GM18873 (cell line): ENCODE data around the gene PDE9A.
"Not testable (repeated sequence)": the region's sequence is repeated elsewhere in the genome, so short reads cannot be mapped to it uniquely, and the experiment has no call there.

Experiments
- ATAC-seq: cut with Tn5 transposase; IDR thresholded peaks from one replicate; pipeline ENCODE4 v1.9.1; 2021; ENCODE audit warnings: mild to moderate bottlenecking, moderate library complexity, moderate number of reproducible peaks; ENCODE audit not compliant: unreplicated experiment, low FRiP score

Gene PDE9A

DNA sequence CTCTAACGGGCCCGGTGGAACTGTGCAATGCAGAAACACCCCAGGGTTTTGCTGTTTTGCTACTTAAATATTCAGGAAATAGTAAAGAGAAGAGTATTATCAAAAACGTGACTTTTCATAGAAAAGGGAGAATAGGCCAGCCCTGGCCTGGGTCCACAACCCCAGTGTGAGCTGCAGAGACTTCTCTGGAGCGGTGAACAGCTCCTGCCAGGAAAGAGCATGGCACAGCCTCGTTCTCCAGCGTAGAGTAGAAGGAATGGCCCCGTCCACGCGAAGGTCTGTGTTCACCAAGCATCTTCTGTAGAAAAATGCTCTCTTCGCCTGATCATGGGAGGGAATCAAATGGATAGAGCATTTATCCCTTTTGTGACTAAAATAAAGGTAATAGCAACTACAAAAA, 51.4 kb downstream of the PDE9A start:
- ATAC-seq, result no peak

DNA sequence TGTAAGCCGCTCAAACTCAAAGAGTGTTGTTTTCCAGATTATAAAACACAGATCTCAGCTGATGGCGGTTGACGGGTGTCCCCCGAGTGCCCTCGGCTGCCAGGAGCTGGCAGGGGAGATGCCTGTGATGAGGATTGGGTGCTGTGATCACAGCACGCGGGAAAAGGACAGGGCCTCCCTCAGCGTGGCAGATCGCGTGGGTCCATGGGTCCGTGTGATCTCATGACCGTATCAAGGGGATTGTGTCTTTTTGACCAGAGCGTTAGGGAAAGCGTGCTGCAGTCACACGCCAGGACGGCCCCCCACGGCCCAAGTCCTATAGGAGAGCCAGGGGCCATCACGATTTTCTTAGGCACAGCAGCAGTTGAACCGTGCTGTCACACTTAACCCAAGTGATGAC, 51.9 kb downstream of the PDE9A start:
- no peak for ATAC-seq

GRCh38 chr21:42705746-42706374, 52.4 kb downstream of the PDE9A start:
- no peak for ATAC-seq

DNA sequence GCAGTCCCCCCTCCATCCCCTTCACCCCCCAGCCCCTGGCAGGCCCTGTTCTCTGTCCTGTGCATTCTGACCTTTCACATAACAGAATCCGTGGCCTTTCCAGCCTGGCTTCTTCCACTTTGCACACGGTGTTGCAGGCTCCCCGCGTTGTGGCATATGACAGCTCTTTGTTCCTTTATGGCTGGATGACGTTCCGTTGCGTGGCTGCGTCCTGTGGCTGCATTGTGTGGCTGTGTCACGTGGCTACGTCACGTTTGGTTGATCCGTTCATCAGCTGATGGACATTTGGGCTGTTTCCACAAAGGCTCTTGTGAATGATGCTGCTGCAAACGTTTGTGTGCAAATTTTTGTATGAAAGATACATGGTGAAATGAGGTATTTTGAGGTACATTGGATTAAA, 53.3 kb downstream of the PDE9A start:
- ATAC-seq, result no peak

DNA sequence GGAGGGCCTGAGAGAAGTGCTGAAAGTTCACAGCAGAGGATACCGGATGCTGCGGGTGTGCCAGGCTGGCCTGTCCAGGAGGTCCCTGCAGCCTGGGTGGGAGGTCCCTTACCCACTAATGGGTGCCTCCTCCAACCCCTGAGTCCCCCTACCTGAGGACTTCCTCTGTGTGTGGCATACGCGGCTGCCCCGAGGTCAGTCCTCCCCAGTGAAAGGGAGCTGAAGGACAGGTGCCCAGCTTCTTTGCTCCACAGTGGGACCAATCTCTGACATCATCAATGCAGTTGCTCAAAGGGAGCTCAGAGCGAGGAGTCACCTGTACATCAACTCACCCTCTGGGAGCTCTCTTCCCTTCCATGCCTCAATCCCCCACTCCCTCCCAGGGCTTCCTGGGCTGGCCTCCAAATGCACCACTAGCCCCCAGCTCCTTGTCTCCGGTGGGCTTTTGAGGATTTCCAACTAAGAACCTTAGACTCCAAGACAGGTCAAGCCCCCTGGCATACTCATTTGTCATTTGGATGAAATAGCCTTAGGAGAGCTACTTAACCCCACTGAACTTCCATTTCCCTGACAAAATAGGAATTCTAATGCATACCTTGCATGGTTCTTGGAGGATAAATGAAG, 53.9 kb downstream of the PDE9A start:
- no peak for ATAC-seq

GRCh38 chr21:42708107-42708506, 54.7 kb downstream of the PDE9A start:
- no peak for ATAC-seq

GRCh38 chr21:42708916-42709315, 55.5 kb downstream of the PDE9A start:
- not testable (repeated sequence) for ATAC-seq

- no peak for ATAC-seq
Measured at GRCh38 chr21:42711667-42712066, 58.2 kb downstream of the PDE9A start.

- ATAC-seq, result not testable (repeated sequence)
Measured at GRCh38 chr21:42715427-42715826, 62.0 kb downstream of the PDE9A start.

GRCh38 chr21:42716074-42716473, 62.7 kb downstream of the PDE9A start:
- ATAC-seq, result no peak

DNA sequence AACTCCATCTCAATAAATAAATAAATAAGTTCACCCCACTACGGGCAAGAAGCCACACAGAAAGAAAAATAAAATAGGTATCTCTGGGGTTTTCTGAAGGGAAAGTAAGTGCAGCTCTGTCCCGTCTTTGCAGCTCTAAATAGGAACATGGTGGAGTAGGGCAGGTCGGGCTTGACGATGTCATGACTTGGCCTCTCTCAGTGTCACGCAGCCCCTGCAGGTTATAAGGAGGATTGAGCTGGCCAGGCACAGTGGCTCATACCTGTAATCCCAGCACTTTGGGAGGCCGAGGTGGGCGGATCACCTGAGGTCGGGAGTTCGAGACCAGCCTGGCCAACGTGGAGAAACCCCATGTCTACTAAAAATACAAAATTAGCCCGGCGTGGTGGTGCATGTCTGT, 67.1 kb downstream of the PDE9A start:
- not testable (repeated sequence) for ATAC-seq

DNA sequence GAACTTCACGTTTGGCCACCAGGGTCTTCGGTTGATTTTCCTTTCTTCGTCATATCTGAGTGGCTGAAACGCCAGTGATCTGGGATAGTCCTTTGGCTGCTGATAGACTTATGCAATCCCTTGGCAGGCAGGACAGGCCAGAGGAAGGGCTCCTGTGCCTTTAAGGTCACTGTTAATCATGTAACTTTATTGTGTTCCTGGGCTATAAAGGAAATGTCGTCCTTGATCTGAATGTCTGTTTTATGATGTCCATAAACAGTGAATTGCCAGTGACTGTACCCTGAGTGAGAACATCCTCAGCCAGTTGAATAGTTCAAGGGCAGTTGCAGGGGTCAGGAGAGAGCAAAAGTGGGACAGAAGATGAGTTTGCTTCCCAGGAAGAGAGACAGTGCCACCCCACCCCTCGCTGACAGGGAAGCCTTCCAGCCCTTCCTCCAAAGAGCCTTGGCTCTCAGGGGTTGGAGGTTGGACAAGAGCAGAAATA, 68.0 kb downstream of the PDE9A start:
- ATAC-seq, result no peak

DNA sequence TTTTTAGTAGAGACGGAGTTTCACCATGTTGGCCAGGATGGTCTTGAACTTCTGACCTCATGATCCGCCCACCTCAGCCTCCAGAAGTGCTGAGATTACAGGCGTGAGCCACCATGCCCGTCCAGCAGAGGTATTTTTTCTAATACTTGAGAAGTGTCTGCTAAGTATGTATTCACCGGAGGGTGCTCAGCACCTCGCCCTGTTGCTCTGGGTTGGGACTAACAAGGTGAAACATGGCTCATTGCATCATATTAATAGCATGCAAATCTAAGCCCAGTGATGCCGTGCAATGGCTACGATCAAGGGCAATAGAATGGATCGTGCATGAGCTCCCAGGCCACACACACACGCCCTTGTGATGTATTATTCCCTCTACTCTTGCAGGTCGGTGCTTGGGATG, 68.7 kb downstream of the PDE9A start:
- ATAC-seq, result no peak

DNA sequence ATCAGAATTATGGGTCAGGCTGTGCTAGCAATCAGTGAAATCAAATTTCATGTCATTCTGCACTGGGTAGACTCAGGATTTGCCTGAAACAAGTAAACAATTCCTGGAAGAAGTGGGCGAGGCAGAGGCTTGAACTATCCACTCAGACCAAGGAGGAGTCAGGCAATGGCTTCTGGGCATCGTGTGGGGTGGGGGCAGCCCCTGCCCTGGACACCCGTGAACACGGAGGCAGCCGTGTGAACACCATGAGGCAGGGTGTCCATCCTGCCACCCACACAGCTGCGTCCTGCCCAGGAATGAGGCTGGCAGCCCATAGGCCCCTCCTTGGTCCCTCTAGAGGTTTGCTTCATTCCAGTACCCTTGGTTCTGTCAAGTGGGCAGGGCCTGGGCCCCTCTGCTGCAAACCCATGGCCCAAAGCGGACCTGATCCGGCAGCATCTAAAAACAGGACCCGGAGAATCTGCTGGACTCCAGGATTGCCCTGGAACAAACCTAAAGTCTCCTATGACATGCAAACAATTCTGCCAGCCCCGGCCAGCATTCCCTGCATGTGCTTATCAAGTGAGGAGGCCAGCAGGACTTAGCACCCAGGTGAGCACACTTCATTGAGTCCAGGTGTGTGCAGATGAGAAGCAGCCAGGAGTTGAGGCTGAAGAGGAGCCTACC, 69.5 kb downstream of the PDE9A start:
- ATAC-seq, result no peak

DNA sequence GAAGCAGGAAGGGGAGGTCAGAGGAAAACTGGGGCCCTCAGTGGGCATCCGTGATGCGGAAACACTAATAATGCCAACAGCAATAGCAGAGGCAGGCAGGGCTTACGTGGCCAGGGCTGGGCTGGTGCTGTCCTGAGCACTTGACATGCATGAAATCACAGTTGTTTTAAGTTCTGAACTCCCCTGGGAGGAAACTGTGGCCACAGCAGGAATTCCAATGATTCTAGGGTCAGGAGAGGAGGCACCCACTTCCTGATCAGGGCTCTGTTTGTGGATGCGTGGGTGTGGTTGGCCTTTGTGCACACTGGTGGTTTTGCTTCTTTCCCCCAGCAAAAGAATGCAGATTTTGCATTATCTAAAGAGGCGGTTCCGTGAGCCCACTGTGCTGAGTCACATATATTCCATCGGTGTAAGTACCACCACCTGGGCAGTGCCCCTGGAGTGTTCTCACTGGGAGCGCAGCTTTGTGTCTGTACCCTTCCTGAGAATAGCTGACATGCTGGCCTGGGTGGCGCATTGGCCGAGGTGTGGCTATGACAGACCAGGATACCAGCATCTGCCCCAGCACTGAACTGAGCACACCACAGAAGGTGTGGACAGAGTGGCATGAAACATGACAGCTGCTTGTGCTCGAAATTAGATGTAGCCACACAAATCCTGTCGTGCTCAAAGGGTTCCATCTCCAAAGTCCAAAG, 71.0 kb downstream of the PDE9A start:
- no peak for ATAC-seq

- ATAC-seq, result no peak
Measured at GRCh38 chr21:42725416-42725930, 72.1 kb downstream of the PDE9A start.

GRCh38 chr21:42731264-42732032, 78.0 kb downstream of the PDE9A start:
- no peak for ATAC-seq

DNA sequence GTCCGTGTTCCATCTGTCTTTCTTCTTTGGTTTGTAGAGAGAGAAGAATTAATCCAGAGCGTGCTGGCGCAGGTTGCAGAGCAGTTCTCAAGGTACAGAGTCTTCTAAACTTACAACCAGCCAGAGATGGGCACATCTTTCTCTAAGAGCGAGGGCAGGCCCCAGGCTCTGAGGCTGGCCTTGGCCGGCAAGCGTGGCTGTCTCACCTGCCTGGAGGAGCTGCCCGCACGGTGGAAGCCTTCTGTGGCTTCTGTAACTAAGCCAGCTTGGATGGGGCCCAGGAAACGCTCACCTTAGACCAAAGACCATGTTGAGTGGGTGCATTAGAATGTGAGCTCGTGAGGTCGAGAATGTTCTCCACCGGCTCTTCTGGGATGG, 78.6 kb downstream of the PDE9A start:
- ATAC-seq, result no peak

DNA sequence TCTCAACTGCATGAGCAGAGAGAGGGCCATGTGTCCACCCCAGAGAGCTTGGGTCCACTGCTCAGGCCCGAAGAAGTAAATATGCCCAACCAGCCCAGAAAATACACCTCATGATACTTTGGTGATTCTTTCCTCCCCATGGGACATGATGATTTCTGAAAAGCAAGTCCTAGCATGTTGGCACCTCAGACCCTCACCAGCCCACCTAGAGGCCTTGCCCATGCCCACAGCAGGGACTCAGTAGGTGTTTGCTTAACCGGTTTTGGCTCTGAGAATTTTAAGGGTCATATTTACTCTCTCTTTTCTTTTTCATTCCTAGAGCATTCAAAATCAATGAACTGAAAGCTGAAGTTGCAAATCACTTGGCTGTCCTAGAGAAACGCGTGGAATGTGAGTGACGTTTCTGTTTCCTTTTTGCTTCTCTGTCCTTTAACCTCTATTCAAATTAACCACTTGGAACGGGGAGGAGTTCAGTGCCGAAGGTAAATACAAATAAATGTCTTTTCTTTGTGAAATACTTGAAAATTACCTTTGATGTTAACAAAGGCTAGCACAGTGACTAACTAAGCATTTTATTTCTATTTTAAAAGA, 79.7 kb downstream of the PDE9A start:
- ATAC-seq, result no peak

DNA sequence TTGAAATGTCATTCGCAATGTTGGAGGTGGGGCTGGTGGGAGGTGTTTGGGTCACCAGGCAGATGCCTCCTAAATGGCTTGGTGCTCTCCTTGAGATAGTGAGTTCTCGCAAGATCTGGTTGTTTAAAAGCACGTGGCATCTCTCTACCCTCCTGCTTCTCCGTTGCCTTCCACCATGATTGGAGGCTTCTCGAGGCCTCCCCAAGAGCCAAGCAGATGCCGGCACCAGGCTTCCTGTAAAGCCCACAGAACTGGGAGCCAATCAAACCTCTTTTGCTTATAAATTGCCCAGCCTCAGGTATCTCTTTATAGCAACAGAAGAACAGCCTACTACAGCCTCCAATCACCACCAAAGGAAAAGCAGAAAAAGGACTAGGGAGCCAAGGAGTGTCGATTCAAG, 80.5 kb downstream of the PDE9A start:
- ATAC-seq, result no peak
